Activated CD8-positive, alpha-beta memory T cell treated with anti-CD3 and anti-CD28 coated beads, Interleukin-2, amount 50 U/mL, for 1 hour (primary cell): ENCODE measurements around the gene PTCHD1.

ENCODE experiments used
- DNase-seq: peaks from one replicate; pipeline ENCODE4 v3.0.0-alpha.2; 2020; ENCODE audit errors: extremely low read depth

The PTCHD1 gene

DNA sequence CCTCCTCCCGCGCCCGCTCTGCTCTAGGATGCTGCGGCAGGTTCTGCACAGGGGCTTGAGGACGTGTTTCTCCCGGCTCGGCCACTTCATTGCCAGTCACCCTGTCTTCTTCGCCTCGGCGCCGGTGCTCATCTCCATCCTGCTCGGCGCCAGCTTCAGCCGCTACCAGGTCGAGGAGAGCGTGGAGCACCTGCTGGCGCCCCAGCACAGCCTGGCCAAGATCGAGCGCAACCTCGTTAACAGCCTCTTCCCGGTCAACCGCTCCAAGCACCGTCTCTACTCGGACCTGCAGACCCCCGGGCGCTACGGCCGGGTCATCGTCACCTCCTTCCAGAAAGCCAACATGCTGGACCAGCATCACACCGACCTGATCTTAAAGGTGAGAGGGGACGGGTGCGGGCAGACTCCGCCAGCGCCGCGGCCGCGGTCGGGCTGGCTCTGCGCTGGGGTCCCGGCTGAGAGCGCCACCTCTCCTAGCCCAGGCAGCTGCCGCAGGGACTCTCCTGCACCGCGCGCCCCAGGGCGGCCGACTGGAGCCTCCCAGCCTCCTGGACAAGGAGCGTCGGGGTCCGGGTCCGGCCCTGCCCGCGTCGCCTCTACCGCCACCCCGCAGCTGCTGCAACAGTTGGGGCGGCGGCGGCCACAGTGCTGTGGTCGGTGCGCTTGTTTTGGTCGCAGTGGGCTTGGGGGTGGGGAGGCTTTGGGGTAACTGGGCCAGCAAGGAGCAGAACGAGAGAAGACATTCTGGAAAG, at the start of gene PTCHD1:
PTCHD1 (plus strand) TSS at position 2 of the 752 bp plus-strand sequence; CDS start at position 29, 27 bp downstream.
- DNase-seq, result no peak

DNA sequence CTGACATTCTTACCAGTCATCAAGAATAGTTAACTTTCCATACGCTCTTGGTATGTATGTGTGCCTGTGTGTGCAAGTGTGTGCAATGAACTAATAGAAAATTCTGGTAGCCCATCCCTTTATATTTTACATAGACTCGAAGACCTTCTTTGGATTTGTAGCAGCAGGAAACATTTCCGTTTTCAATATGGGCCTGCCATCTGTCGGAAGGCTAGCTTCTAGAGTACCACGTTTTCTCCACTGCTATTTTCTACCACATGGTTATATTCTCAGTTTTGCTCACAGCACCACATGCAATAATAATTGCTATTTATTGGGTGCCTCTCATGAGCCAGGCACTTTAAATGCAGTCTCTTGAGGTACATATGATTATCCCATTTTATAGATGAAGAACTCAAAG, 47.9 kb upstream of the PTCHD1 start:
- DNase-seq, result no peak

DNA sequence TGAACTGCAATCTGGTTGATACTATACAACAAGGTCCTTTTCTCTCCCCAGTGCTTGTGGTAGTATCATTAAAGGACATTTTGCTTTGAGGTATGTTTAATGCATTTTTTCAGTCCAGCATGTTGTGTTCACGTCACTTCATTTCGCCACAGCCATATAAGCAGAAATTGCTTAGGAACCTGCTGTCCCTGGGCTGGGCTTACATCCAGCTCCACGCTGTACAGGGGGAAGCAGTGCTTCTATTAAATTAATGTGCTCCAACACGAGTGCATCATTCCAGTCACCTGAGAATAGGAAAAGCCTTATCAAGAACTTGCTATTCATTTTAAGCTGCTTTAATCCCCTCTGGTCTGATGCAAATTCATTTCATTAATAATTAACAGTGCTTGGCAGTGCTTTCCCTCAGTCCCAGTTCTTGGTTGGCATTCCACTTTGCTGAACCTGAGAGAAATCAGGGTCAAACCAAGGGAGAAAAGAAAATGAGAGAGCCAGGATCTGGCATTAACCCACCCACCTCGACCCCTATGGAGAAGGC, 47.4 kb upstream of the PTCHD1 start:
- no peak for DNase-seq

DNA sequence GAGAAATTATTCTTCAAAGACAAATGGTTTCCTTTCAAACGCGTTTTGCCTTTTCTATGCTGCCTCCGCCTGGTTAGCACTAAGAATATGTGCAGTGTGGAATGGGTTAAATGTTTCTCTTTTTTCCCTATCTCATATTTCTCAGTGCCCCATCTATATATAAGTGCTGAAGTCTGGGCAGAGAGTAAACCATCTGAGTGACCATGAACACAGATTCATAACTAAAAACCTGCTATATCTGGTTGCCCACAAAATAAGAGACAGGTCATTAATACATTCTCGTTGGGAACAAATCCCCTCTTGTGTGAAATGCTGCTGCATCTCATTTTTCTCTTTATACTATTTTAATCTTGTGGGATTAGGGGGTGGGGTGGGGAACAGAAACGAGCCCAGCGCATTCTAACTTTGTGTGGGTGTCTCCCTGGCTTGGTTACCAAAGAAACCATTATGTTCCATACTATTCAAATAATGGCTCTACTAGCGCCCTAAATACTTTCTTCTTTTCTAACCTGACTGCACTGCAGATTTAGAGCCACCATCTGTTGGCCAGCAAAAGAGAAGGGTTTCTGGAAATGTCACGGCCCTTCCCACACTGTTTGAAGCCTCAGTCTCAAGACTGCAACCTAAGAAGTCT, 42.2 kb upstream of the PTCHD1 start:
- DNase-seq, result no peak

DNA sequence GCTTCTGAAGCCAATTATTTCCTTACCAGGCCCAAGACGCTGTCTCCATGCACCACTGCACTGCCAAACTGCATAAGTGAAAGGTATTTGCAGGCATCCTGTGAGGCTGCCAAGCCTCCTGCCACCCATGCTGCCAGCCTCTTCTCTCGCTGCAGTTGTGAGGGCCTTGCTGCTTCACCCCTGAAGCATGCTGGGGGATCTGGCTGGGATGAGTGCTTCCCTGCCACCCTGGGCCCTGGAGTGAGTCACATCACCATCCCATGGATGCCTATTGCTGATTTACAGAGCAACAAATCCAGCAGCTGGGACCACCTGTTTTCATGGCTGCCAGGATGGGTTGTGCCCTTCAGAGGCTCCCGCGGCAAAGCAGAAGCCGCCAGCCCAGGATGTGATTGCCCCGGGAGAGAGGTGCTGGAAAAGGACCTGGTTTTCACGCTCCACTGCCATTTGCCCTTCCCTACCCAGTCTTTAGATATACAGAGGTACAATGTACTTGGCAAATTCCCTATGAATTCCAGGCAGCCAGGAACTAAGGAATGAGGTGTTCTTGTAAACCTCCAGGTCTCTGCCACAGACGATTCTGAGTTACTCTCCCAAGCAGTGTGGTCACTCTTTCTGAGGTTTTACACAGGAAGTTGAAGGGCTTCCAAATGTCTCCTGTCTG, 41.5 kb upstream of the PTCHD1 start:
- no peak for DNase-seq

DNA sequence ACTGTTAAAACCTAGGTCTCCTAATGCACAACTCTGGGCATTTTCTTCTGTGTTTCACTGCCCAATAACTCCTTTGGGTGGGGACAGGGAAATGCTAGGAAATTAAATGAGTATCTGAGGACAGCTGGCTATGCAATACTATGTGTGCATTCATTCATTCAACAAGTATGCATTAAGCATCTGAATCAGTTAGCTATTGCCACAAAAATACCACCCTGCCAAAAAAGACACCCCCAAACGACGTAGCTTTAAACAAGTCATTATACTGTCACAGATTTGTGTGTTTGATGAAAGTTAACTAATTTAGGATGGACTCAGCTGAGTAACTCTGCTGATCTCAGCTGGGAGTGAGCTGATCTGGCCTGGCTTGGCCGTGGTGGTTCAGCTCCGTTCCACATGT, 29.8 kb upstream of the PTCHD1 start:
- no peak for DNase-seq

DNA sequence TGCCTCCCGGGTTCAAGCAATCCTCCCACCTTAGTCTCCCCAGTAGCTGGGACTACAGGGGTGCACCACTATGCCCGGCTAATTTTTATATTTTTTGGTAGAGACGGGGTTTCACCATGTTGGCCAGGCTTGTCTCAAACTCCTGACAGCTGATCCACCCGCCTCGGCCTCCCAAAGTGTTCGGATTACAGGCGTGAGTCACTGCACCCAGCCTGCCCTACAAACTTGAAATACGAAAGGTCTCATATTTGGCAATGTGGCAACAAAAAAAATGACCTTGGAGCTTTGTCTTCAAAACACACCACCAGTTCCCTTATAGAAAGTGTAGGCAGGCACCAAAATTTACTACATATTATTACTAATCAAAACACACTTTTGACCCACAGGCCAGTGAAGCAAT, 22.9 kb upstream of the PTCHD1 start:
- DNase-seq, result no peak

DNA sequence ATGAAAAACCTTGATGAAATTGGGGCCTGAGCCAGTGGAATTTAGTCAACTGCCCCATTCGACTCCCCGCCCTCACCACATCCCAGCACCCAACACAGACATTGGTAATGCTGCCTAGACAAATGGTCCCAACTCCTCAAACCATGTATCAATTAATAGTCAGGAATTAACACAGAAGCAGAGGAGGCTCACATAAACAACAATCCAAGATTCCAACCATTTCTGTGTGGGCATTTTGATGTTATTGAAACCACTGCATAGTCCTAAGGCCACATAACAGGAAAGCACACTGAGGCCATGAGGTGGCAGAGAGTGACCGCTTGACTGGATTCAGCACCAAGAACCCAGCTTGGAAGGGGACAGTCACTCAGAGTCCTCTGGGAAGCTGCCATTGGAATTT, 22.5 kb upstream of the PTCHD1 start:
- no peak for DNase-seq

DNA sequence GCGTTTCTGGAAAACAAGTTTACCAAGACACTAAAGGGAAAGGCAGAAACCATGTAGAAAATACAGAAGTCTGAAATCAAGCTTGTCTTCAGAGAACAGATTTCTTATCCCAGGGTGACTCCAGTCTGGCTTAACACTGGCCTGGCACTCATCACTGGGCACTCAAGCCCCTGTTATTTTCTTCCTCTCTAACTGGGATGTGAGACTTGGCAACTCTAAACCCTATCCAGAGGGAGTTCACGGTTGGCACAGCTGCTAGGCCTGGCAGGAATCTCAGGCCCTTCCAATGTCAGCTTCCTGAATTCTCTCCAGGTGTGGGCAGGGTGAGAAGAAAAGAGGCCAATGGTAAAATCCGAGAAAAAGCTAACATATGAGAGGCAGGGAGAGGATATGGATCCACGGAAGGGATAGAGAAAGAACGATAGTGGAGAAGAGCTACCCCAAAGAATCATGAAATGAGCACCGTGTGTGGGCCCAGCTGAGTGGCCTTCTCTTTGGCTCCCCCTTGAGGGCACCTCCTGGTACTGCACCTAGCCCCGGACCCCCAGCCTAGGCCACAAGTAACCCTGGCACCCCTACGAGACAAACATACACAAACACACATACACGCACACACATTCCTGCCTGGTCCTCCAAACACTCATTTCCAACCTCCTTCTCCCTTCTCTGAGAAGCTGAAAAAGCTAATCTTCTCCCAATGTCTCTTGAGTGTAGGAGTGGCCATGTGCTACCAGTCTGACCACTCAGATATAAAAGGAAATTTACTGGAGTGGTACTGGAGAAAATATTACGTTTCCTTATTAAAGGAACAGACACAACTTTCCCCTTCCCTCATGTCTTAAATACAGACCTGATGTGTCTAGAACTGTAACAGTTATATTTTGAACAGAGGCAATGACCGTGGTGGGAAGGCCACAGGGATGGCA, 16.6 kb upstream of the PTCHD1 start:
- no peak for DNase-seq

DNA sequence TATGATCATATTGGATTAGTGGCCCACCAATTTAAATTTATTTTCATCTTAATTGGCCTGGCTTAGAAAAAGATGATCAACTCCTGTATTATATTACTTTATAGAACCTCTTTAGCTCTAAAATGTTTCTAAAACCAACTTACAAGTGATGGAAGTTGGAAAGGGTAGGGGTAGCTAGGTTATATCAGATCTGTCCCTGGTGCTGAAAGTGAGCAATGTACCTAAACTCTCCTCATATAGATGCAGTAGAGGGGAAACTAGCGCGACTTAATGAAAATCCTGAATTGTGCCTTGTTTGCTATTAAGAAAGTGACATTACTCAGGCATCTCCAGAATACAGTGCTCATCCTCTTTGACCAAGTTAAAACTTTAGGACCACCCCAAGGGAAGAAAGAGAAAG, 7.5 kb upstream of the PTCHD1 start:
- DNase-seq, result no peak

DNA sequence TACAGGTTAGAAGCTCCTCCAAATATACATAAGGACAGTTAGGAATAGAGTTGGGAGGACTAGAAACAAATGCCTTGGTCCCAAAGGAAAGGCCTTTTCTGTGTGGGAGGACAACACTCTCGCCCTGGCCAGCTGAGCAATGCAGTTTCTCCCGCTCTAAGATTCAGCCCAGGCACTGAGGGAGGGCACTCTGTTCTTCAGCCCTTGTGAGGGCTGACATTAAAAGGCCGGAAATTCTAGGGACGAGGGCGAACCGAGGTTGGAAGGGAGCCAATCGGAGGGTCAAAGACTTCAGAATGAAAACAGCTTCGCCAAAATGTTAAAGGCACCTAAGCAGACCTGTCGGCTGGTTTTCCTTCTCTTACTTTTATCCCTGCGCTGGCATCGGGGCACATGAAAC, 2.9 kb upstream of the PTCHD1 start:
- DNase-seq, result no peak

DNA sequence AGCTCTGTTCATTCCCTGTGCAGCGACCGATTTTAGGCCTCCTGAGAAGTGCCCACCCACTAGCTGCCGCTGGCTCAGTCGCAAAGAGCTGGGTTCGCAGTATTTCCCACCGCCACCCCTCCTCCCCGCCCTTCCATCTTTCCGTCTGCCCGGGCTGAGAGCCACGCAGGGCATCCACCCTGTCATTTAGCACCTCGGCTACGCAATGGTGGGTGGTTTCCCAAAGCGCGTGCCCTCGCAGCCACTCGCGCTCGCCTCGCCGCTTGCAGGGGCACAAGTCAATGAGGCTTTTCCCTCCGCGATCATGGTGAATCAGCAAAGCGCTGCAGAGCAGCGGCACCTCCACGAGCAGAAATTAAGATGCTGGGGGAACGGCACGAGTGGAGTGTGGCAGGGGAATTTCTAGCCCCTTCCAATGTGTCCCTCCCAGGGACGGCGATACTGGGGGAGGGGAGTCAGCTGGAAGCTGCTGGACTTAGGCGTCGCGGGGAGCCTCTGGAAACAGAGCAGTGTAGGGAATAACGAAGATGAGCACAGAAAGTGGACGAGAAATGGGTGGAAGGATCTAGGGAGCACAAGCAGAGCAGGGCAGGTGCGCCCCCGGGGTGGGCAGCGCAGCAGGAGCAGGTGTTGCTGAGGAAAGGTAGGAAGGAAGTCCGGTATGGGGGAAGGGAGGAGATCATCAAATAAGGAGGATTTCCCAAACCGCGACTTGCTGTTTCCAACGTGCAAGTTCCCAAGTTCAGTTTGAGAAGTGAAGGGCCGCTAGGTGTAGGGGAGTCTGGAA, 2.4 kb upstream of the PTCHD1 start:
- DNase-seq, result no peak

DNA sequence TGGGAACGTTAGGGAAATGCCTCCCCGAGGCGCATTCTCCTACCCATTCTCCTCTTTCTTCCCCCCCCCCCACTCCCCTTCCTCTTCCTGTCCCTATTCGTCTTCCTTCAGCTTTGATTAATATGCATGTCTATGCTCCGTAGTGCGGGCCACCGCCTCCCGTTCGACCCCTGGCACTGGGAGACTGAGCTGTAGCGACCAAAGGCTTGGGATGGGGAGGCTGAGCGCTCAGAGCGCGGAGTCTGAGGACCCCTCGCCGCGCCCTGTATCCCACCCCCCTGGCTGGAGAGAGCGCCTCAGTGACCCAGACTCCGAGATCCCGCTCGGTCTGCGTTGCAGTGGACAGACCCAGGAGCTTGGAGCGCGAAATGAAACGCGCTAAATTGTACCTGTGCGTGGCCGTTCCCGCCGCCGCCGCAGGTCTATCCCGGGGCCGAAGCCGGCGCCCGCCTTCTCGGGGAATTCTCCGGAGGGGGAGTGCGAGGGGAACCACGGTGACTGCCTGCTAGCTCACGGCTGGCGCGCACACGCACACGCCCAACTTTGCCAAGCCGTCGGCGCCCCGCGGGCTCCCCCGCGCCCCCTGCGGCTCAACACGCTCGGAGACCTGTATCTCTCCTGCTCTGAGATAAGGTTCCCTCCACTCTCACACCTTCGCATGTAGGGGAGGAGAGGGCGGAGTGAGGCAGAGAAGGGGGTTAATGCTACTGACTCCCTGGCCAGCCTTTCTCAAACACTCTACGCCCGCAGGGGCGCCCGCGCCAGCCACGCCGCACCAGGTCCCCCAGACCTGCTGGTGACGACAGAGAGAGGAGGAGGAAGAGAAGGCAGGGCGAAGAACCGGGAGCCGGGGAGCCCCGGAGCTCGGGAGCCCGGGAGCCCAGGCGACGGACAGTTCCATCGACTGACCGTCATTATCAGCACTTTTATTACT, 1.5 kb upstream of the PTCHD1 start:
- no peak for DNase-seq

DNA sequence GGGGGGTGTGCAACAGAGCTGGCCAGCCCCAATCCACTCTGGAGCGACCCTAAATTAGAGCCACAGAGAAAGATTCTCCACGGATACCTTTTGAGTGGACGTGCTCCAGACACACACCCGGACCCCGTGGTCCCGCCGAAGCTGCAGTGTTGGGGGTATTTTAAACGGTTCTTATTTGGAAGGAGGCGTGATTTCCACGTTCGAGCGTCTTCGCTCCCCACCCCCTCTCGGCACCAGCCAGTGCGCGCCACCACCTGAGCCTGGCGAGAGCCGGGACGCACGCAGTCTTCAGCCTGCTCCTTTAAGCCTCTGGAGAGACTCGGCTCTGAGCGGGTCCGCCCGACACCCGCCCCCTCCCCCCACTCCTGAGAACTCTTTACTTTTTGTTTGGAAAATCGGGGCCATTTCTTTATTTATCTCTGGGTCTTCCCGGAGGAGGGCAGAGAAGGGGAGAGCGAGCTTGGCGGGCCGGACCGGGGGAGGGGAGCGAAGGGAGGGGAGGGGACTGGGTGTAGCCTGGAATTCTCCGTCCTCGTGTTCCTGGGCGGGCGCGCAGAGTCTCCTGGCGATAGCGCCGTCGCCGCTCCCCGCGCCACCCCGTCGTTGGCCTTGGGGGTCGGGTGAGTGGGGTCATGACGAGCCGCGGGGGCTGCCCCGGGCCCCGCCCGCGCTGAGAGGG, 668 bp upstream of the PTCHD1 start:
- no peak for DNase-seq

DNA sequence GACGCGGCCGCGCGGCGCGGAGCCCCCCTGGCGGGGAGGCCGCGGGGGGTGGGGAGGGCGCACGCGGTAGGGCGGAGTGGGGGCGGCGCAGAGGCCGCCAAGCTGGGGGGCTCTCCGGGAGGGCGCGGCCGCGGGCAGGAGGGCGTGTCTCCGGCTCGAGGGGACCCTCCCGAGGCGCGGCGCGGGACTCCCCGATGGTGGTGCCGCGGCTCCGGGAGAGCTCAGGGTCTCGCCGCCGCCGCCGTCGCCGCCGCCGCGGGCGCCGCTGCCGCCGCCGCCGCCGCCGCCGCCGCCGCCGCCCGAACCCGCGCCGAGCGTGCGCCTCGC, 165 bp upstream of the PTCHD1 start:
- DNase-seq, result no peak

DNA sequence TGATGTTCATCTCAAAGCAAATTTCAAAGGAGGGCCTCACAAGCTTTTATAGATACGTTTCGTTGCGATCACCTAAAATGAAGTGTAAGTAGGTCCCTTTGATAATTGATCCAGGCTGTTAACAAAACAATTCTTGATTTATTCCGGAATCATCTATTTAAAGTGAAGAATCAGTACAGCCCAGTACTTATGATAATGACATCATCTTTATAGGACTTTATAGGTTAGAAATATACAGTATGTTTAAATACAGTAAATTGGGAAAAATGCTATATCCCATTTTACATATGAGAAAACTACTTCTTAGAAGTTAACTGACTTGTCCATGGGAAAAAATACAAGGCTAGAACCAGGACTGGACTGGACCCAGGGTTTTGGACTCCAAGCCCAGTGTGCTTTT, 3.7 kb downstream of the PTCHD1 start:
- DNase-seq, result no peak

DNA sequence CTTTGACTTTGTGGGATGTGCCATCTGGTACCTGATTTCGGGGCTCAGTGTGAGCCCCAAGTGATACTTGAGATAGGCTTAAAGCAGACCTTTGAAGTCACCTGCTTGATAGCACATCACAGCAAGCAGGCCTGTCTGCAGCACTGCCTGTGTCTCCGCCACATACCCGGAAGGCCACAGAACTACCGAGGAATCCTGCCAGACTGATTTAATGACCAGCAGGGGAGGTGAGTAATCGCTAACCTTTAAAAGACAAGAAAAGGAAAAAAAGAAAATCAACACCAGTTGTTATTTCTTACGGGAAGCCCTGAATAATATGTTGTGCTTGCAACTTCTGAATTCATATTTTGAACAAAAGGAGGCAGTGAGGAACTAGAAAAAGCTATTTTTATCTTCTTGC, 6.8 kb downstream of the PTCHD1 start:
- DNase-seq, result no peak

DNA sequence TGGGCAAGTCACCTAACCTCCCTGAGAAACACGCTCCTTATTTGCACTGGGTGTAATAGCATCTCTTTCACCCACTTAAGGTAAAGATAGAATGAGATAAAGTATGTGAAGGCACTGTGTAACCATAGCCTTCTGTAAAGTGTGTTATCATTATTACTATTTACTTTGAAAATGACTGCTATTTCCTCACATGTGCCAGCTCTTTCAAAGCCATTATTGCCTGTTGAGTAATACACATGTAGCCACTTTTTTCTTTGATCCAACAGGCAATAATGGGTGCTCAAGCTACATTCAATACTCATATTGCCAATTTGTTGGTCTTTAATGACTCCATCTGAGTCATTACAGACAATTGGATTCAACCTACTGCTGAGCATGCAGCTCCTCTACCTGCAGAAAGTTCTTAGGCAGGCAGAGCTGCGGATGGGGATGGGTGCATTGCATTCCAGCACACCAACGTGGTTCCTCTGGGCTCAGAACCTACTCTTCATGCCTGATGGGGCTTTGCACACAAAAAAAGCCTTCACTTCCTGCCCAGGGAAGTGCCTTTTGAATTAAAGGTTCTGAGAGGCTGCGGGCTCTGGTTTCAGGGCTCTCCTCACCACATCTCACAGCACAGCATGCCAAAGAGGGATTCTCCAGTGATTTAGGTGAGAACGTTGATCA, 9.7 kb downstream of the PTCHD1 start:
- DNase-seq, result no peak

DNA sequence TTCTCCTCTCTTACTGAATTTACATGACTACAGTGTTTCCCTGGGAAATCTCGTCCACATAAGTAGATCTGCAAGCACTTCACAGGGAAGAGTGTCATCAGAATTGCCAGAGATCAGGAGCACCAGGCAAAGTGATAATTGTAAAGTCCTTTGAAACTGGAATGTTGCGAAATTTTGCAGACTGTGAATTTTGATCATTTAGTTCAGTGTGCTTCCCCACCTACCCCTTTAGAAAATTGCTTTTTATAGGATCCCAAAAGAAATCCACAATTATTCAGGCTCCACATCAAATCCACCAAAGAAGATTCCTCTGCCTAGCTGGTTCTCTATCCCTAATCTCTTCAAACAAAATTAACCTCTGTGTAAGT, 10.2 kb downstream of the PTCHD1 start:
- no peak for DNase-seq
